Coronary artery (tissue), 2 donors: ENCODE measurements around the gene REM2.
A peak's percentile ranks its signal among the peaks of the same experiment; 100 is the strongest.
"Not testable (repeated sequence)": the region's sequence is repeated elsewhere in the genome, so short reads cannot be mapped to it uniquely, and the experiment has no call there.

Experiments used
- DNase-seq: peaks from one replicate; pipeline ENCODE4 v3.0.0-alpha.2; 2017; ENCODE audit warnings: low spot score
- H3K27ac ChIP-seq, 2 donors: fragments of 200-600 bp; sonication (generic); one replicate each; pipeline ENCODE4 v1.5.1; 2016 to 2019
- H3K4me3 ChIP-seq: fragments of 200-600 bp; sonication (generic); 2 replicates; pipeline ENCODE4 v1.5.1; 2016; ENCODE audit warnings: mild to moderate bottlenecking, moderate library complexity
- CTCF ChIP-seq: fragments of 200-600 bp; sonication (generic); IDR thresholded peaks from one replicate; pipeline ENCODE4 v1.5.1; 2019; ENCODE audit warnings: antibody characterized with exemption

The REM2 gene

GRCh38 chr14:22849212-22849819 lies 33.7 kb upstream of the REM2 start:
- Histone ChIP-seq H3K27ac (peak overlapping the region; percentile 90 to 94), H3K4me3 (peak overlapping the region; percentile 49)
- TF ChIP-seq CTCF, result no peak
- DNase-seq, result peak; percentile 89

DNA sequence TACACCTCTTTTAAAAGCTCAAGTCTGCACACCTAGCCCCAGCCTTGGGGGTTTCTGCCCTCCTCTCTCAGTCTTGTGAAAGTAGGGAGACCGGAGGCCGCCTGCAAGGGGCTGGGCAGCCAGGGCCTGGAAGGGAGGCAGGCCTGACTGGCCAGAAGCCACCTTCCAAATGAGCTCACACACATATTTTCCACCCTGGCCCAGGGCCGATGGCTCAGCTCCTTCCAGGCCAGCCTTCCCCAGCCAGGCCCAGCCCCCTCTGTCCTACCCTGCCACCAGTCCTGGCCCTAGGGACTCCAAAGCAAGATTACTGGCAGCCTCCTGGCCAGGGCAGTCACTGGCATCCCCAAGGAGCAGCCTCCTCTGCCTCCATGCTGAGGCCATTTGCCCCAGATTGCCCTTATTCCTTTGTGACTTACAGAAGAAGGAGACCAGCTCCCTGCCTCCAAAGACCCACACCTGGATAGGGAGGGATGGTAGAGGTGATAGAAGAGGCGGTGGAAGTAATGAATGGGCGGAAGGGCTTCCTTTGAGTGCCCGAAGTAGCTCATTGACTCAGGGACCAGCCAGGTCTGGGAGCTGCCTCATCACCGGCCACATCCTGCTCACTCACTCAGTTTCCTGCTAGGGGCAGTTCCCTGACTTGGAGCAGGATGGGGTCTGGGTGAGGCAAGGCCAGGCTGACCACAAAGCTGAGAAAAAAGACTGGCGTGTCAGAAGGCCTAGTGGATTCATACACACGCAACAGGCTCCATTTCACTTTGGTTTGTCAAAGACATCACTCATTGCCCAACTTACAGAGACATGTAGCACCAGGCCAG lies 31.9 kb upstream of the REM2 start:
- Histone ChIP-seq H3K27ac (peak overlapping the region; percentile 90 to 94), H3K4me3 (peak overlapping the region; percentile 3)
- no peak for TF ChIP-seq CTCF
- DNase-seq, result peak; percentile 98

- H3K4me3 ChIP-seq, DNase-seq: not testable (repeated sequence)
- peak overlapping the region; percentile 90 to 94 for H3K27ac ChIP-seq
Measured at GRCh38 chr14:22852178-22852577, 30.8 kb upstream of the REM2 start.

DNA sequence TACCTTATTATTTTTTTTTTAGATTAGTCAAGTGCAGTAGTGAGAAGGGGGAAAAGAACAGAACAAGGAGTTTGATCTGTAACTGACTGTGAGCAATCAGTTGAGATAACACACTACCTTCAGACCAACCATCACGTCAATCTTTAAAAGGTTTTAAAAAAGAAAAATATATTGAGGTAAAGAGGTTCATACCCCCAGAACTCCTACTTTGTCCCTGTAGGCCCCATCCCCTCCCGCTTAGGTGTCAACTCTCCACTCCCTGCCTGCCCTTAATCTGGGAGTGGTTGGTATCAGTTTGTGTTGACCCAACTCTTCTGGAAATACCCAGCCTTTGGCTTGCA lies 30.5 kb upstream of the REM2 start:
- H3K27ac ChIP-seq, result peak overlapping the region in 1 of 2 donors; percentile 35
- no peak for TF ChIP-seq CTCF
- H3K4me3 ChIP-seq, result no peak overlapping the region
- DNase-seq, result no peak

GRCh38 chr14:22852940-22853767 lies 29.9 kb upstream of the REM2 start:
- H3K27ac ChIP-seq, result peak overlapping the region; percentile 32 to 35
- H3K4me3 ChIP-seq, result peak overlapping the region; percentile 69
- peak; percentile 85 for TF ChIP-seq CTCF
- peak; percentile 93 for DNase-seq

DNA sequence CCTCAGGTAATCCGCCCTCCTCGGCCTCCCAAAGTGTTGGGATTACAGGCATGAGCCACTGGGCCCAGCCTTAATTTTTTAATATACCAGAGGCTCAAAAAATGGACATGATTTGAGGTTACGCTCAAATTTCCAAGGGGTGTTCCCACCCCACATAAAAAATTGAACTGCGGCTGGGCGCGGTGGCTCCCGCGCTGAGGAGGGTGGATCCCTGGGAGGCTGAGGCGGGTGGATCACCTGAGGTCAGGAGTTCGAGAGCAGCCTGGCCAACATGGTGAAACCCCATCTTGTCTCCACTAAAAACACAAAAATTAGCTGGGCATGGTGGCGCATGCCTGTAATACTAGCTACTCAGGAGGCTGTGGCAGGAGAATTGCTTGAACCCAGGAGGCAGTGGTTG lies 28.7 kb upstream of the REM2 start:
- DNase-seq, H3K27ac ChIP-seq, H3K4me3 ChIP-seq: not testable (repeated sequence)

- TF ChIP-seq CTCF, result no peak
- no peak overlapping the region for H3K4me3 ChIP-seq
- H3K27ac ChIP-seq, result no peak overlapping the region
- no peak for DNase-seq
Measured at GRCh38 chr14:22854963-22855724, 27.9 kb upstream of the REM2 start.
